ENCODE results near the gene NMU.
A peak's percentile ranks its signal among the peaks of the same experiment; 100 is the strongest.

NMU gene

GRCh38 chr4:55546756-55547465 is 89.2 kb downstream of the NMU start, which contains the start of gene CLOCK (continued):
- TF ChIP-seq SALL2 (tag by site-specific recombination; IDR thresholded peaks at IDR 0.05; ENCODE audit: borderline replicate concordance) = no peak
- TF ChIP-seq HOXC10 (CRISPR knock-in tag; IDR thresholded peaks at IDR 0.05) = no peak
- no peak for TF ChIP-seq ZNF518A (tag by site-specific recombination; conservative IDR thresholded peaks at IDR 0.05; ENCODE audit: low read depth)
- TF ChIP-seq ZNF548 (tag by site-specific recombination; IDR thresholded peaks at IDR 0.05) = no peak
- no peak for TF ChIP-seq ZNF266 (tag by site-specific recombination; IDR thresholded peaks at IDR 0.05; ENCODE audit: low read depth)
- no peak for TF ChIP-seq ZNF274 (IDR thresholded peaks at IDR 0.05; ENCODE audit: low read length)
- TF ChIP-seq ZNF274 (tag by site-specific recombination; IDR thresholded peaks at IDR 0.05; ENCODE audit: borderline replicate concordance) = no peak
- TF ChIP-seq ZSCAN30 (tag by site-specific recombination; IDR thresholded peaks at IDR 0.05) = no peak
- TF ChIP-seq ZFP3 (tag by site-specific recombination; IDR thresholded peaks at IDR 0.05; ENCODE audit: low read depth) = no peak
- TF ChIP-seq HOXA7 (CRISPR knock-in tag; IDR thresholded peaks at IDR 0.05; ENCODE audit: borderline replicate concordance) = no peak
- TF ChIP-seq ZNF488 (tag by site-specific recombination; IDR thresholded peaks at IDR 0.05) = no peak
- no peak for TF ChIP-seq ZNF785 (tag by site-specific recombination; IDR thresholded peaks at IDR 0.05)
- TF ChIP-seq ZNF449 (tag by site-specific recombination; IDR thresholded peaks at IDR 0.05) = no peak
- TF ChIP-seq ZNF473 (tag by site-specific recombination; IDR thresholded peaks at IDR 0.05) = no peak
- no peak for TF ChIP-seq FEZF1 (tag by site-specific recombination; IDR thresholded peaks at IDR 0.05)
- TF ChIP-seq YY1 (tag by site-specific recombination; IDR thresholded peaks at IDR 0.05) = no peak
- no peak for TF ChIP-seq ZNF211 (tag by site-specific recombination; IDR thresholded peaks at IDR 0.05; ENCODE audit: low read depth)
- peak; percentile 39; the same call in 1 of the 2 replicates for TF ChIP-seq ZNF501 (tag by site-specific recombination; IDR thresholded peaks at IDR 0.05)
- no peak for TF ChIP-seq ZNF404 (tag by site-specific recombination; IDR thresholded peaks at IDR 0.05)
- no peak for TF ChIP-seq PRDM2 (tag by site-specific recombination; IDR thresholded peaks at IDR 0.05; ENCODE audit: borderline replicate concordance)
- no peak for TF ChIP-seq WT1 (tag by site-specific recombination; IDR thresholded peaks at IDR 0.05)
- no peak for TF ChIP-seq ZBTB21 (tag by site-specific recombination; IDR thresholded peaks at IDR 0.05)
- TF ChIP-seq MEIS1 (CRISPR knock-in tag; IDR thresholded peaks at IDR 0.05; ENCODE audit: borderline replicate concordance) = no peak
- no peak for TF ChIP-seq PRDM6 (tag by site-specific recombination; IDR thresholded peaks at IDR 0.05)
- no peak for TF ChIP-seq GFI1B (tag by site-specific recombination; IDR thresholded peaks at IDR 0.05)
- TF ChIP-seq ZNF701 (tag by site-specific recombination; IDR thresholded peaks at IDR 0.05) = no peak
